Choroid plexus epithelial cell (primary cell): ENCODE measurements around the gene GIPC3.

Source experiments
- DNase-seq: peaks from one replicate; pipeline ENCODE4 v3.0.0-alpha.2; 2010; ENCODE audit warnings: low read depth
- H3K4me3 ChIP-seq: 2 replicates; pipeline ENCODE4 v1.5.1; 2011; ENCODE audit warnings: low read depth, mild to moderate bottlenecking, control low read depth, low read length, moderate library complexity
- TF ChIP-seq, protein P1 (sequence below): conservative IDR thresholded peaks from 2 replicates; pipeline ENCODE4 v1.5.1; 2011; ENCODE audit warnings: low read depth, mild to moderate bottlenecking, control low read depth, inconsistent platforms, low read length, moderate library complexity

GIPC3 gene, protein sequence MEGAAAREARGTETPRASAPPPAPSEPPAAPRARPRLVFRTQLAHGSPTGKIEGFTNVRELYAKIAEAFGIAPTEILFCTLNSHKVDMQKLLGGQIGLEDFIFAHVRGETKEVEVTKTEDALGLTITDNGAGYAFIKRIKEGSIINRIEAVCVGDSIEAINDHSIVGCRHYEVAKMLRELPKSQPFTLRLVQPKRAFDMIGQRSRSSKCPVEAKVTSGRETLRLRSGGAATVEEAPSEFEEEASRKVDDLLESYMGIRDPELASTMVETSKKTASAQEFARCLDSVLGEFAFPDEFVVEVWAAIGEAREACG

DNA sequence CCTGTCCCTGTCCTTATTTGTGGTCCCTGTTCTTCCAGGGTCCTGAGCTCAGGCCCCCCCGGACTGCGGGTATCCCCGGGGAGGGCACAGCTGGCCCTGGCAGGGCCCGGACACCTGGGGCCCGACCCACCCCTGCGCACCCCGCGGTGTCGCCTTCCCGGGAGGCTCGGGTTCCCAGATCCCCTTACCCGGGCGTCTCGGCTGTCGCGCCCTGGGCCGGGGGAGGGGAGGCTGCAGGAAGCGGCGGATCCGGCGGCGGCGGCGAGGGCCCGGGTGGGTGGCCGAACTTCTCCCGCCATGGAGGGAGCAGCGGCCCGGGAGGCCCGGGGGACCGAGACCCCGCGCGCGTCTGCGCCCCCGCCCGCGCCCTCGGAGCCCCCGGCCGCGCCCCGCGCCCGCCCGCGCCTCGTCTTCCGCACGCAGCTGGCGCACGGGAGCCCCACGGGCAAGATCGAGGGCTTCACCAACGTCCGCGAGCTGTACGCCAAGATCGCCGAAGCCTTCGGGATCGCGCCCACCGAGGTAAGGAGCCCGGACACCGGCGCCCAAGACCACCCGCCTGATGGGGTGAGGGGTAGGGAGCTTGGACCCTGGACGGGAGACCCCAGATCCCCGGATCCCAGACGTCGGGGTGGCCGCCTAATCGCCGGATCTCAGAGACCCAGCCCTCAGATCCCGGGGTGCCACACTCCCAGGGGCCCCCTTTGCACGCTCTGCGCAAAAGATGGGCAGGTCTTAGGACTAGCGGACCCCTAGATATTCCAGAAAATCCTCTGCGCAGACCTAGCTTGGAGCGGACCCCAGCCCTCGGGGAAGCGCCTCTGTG, at the start of gene GIPC3:
GIPC3 (plus strand) TSS at position 178 of the 826 bp plus-strand sequence; CDS start at position 298, 120 bp downstream.
- TF ChIP-seq, protein P1, sequence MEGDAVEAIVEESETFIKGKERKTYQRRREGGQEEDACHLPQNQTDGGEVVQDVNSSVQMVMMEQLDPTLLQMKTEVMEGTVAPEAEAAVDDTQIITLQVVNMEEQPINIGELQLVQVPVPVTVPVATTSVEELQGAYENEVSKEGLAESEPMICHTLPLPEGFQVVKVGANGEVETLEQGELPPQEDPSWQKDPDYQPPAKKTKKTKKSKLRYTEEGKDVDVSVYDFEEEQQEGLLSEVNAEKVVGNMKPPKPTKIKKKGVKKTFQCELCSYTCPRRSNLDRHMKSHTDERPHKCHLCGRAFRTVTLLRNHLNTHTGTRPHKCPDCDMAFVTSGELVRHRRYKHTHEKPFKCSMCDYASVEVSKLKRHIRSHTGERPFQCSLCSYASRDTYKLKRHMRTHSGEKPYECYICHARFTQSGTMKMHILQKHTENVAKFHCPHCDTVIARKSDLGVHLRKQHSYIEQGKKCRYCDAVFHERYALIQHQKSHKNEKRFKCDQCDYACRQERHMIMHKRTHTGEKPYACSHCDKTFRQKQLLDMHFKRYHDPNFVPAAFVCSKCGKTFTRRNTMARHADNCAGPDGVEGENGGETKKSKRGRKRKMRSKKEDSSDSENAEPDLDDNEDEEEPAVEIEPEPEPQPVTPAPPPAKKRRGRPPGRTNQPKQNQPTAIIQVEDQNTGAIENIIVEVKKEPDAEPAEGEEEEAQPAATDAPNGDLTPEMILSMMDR = no peak
- DNase-seq = no peak
- peak within 1 kb of the TSS; percentile 38 for H3K4me3 ChIP-seq

DNA sequence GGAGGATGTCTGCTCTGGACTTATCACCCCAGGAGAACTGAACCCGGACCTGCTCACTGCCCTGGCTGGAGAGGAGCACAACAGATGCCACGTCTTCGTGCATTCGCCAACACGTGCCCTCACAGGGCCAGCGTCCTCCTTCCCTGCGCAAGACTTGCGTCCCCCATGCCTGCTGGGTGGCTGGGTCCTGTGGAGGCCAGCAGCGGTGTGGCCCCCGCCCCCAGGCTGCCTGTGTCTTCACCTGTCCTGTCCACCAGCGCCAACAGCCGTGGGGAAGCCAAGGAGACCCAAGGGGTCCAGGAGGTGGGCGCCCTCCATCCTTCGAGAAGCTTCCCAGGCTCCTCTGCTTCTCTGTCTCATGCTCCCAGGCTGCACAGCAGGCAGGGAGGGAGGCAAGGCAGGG, 49.7 kb upstream of the GIPC3 start:
- no peak overlapping the region for H3K4me3 ChIP-seq
- TF ChIP-seq, protein P1 = no peak
- no peak for DNase-seq

DNA sequence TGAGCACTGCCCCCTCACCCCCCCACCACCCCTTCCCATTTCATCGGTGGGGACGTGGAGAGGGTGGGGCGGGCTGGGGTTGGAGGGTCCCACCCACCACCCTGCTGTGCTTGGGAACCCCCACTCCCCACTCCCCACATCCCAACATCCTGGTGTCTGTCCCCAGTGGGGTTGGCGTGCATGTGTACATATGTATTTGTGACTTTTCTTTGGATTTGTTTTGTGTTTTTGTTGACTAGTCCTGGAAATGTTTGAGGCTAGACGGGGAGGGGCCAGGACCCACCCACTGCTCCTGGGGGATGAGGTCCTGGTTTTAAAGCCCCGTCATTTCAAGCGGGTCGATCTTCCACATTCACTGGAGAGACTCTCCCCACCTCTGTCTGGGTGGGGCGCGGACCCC, 49.3 kb upstream of the GIPC3 start:
- H3K4me3 ChIP-seq = no peak overlapping the region
- TF ChIP-seq, protein P1 = no peak
- no peak for DNase-seq

DNA sequence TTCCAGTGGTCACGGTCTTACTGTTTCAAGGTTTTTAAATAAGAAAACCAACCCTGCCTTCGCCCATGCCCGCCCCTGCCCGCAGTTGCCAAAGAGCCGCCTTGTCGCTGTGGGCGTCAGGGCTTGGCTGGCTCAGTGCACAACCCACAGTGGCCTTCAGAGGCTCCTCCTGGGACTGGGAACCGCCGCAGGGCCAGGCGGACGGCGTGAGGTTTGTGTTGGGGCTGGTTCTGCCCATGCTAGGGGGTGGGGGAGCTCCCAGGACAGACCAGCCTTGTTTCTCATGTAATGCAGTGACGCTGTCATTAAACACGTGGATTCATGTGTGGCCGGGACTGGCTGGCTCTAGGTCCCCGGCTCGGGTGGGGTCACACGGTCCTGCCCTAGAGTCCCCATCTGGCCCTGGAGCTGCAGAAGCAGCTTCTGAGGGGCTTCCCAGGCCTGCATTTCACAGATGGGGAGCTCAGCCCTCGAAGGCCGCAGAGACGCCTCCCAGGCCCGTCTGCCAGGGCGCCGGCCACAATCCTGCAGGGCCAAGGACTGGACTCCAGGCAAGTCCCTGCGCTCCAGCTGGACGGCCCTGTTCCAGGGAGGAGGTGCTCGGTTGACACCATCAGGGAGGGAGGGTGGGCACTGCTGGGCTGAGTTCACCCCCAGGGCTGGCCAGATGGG, 48.7 kb upstream of the GIPC3 start:
- no peak for DNase-seq
- TF ChIP-seq, protein P1 = no peak
- no peak overlapping the region for H3K4me3 ChIP-seq

DNA sequence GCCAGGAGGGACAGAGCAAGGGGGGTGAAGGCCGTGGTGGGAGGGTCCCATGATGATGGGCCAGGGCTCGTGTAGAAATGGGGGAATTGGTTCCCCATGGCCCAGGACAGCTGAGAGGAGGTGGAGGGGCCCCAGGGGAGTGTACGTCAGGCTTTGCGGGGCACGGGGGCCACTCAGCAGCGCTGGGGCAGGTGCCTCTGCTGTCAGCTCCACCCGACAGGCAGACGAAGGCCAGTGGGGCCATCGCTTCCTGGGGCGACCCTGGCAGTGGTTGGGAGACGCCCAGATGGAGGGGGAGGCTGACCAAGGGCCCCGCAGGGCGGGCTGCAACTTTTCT, 48.2 kb upstream of the GIPC3 start:
- no peak overlapping the region for H3K4me3 ChIP-seq
- TF ChIP-seq, protein P1 = no peak
- DNase-seq = no peak

DNA sequence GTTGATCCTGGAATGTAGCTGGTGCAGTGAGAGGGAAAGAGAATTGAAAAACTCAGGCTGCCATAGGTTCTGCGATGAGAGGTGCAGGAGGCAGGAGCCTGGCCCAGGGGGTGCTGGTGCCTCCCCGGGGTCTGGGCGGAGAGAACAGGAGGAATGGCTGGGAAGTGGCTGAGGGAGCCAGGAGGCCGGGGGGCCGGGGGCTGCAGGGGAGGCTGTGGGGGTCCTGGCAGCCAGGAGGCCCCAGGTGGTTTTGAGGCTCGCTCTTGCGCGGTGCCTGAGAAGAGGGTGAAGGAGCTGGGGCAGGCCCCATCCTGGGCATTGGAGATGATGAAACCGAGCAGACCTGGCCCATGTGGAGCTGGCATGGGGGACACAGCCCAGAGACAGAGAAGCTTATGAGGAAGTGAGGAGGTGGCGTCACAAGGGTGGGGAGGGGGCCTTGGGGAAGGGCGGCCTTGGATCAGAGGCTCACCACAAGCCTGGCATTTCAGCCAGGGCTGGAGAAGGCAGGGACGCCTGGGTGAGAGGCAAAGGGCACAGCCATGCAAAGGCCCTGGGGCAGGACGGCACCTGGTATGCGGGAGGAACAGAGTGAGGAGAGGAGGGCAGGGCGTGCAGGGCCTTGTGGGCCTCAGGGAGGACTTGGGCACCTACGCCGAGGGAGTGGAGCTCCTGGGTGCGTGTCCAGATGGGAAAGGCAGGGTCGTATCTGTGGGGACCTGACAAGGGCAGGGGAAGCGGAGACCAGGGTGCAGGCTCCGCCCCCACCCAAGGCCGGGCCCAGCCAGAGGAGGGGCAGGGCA, 47.6 kb upstream of the GIPC3 start:
- no peak for DNase-seq
- H3K4me3 ChIP-seq = no peak overlapping the region
- TF ChIP-seq, protein P1 = no peak
